HG03354 (cell line): Measurements from ENCODE around the gene OSBPL3.
A peak's percentile ranks its signal among the peaks of the same experiment; 100 is the strongest.

Experiments used
- ATAC-seq: cut with Tn5 transposase; IDR thresholded peaks from one replicate; pipeline ENCODE4 v1.9.1; 2021; ENCODE audit warnings: mild to moderate bottlenecking; ENCODE audit not compliant: unreplicated experiment, poor library complexity, severe bottlenecking

Gene OSBPL3

GRCh38 chr7:24783698-24784097 lies 196.3 kb downstream of the OSBPL3 start:
- ATAC-seq = no peak

- ATAC-seq = no peak
Observed at GRCh38 chr7:24781106-24781505, 198.9 kb downstream of the OSBPL3 start.

GRCh38 chr7:24779283-24779655 lies 200.7 kb downstream of the OSBPL3 start:
- no peak for ATAC-seq

- peak; percentile 50 for ATAC-seq
Observed at GRCh38 chr7:24778543-24779282, 201.3 kb downstream of the OSBPL3 start.

DNA sequence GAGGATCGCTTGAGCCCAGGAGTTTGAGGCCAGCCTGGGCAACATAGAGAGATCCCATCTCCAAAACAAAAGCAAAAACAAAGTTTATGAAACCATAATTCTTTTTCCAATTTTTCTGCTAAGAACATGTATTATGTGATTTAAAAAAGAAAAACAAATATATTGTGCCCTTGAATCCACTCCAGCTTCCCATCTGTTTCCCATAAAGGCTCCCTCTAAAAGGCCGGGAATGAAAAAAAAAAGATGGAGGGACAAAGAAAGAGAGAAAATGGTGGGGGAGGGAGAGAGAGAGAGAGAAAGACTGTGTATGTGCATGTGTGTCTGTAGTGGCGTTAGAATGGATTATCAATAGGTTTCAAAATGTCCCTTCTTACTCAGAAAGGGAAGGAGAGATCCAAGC lies 202.2 kb downstream of the OSBPL3 start:
- no peak for ATAC-seq

- ATAC-seq = no peak
Observed at GRCh38 chr7:24773646-24774045, 206.3 kb downstream of the OSBPL3 start.

- no peak for ATAC-seq
Observed at GRCh38 chr7:24769851-24770250, 210.1 kb downstream of the OSBPL3 start.

GRCh38 chr7:24769014-24769830 lies 210.8 kb downstream of the OSBPL3 start:
- ATAC-seq = no peak

GRCh38 chr7:24767878-24768569 lies 212.0 kb downstream of the OSBPL3 start:
- no peak for ATAC-seq

- no peak for ATAC-seq
Observed at GRCh38 chr7:24764972-24765744, 214.8 kb downstream of the OSBPL3 start.

- no peak for ATAC-seq
Observed at GRCh38 chr7:24764011-24764410, 216.0 kb downstream of the OSBPL3 start.

GRCh38 chr7:24763303-24763901 lies 216.6 kb downstream of the OSBPL3 start:
- ATAC-seq = no peak

DNA sequence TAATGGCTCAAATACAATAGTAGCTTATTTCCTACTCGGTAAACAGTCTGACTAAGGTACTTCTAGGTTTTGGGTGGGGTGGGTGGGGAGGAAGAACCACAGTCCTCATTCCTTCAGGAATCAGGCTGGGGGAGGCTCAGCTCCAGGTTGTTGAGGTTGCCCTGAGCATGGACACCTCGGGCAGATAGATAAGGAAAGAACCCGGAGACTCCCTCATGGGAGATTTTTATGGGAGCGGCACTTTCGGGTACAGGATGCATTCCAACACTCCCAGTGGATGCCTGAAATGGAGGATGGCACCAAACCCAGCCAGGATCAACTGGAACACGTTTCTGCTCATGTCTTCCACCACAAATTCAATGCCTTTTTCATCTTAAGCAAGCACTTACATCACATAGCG lies 217.2 kb downstream of the OSBPL3 start:
- no peak for ATAC-seq

GRCh38 chr7:24760968-24761367 lies 219.0 kb downstream of the OSBPL3 start:
- ATAC-seq = no peak

DNA sequence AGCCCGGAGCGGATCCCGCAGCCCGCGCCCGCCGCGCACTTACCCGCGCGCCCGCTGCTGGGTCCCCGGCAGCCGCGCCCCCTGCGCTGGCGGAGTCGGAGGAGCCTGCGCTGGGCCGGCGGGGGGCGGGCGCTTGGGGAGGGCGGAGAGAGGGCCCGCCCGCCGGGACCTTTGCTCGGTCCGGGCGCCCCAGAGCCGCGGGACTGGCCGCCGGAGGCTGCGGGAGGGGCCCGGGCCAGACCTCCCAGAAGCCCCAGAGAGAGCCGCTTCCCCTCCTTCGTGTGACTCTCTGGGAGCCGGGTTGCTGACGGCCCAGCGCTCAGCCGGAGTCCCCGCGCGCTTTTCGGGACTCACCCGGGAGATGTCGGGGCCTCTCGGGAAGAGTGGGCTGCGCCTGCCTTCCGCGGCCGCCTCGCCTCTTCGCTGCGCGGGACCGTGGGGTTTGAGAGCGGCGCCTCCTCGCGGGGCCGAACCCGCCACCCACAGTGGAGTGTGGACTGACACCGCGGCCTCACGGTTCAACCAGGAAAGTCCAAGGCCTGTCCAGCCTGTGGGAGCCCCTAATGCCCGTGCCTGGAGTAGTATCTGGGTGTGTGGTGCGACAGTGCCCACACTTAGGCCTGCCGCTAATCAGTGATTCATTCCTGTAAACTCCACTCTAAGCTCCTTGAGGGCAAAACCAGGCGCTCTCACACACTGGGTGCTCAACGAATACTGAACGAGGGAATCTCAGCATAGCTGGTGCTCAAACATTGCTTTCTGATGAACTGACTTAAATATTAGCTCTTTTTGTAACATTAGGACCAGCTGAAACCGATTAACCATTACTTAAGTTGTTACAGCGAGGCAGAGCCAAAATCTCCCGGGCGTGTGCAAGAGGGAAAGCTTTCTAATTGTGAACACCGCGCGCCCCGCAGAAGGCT lies 222.4 kb downstream of the OSBPL3 start, which contains the start of gene GSDME:
Gene GSDME (minus strand): TSS at position 112 of the 923 bp plus-strand sequence. CDS start 7,690 bp downstream, outside the sequence.
- ATAC-seq = peak; percentile 61

GRCh38 chr7:24756545-24757352 lies 223.2 kb downstream of the OSBPL3 start:
- ATAC-seq = peak; percentile 19

- ATAC-seq = peak; percentile 76
Observed at GRCh38 chr7:24755541-24756407, 224.2 kb downstream of the OSBPL3 start.
